Ovary (tissue), 3 donors: Measurements from ENCODE around the gene GNAS-AS1.

Source experiments
- POLR2A ChIP-seq: fragments of 450-650 bp; IDR thresholded peaks from one replicate; pipeline ENCODE4 v1.6.1; 2017; ENCODE audit warnings: antibody characterized with exemption, mild to moderate bottlenecking, moderate library complexity
- TF ChIP-seq, protein P1 (sequence below), 3 donors: fragments of 450-650 bp in 2 of 3; fragments of 200-600 bp in 1 of 3; IDR thresholded peaks; one replicate each; pipeline versions ENCODE4 v1.5.1 to v1.8.0; 2016 to 2022; ENCODE audit warnings: antibody characterized with exemption in 3 of 3, mild to moderate bottlenecking in 1 of 3
- donor health status: DM: no; HTN: no; CAD: no.

DNA sequence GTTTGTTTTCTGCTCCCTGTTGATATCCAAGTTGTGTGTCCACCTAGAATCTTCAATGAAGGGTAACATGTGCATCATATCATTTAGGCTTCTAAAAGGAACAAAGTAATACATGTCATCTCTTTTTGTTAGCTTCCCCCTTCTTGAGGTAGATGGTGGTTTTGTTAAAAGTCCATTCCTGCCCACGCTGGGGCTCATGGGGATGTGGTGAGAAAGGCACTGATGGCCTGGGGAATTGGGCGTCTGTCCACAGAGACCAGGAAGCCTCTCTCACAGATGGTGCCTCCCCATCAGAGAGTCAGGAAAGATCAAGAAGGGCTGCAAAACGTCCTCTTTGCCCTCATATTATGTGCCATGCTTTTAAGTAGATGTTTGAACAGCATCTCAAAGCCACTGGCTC is 34.3 kb upstream of the GNAS-AS1 start:
- TF ChIP-seq, protein P1, sequence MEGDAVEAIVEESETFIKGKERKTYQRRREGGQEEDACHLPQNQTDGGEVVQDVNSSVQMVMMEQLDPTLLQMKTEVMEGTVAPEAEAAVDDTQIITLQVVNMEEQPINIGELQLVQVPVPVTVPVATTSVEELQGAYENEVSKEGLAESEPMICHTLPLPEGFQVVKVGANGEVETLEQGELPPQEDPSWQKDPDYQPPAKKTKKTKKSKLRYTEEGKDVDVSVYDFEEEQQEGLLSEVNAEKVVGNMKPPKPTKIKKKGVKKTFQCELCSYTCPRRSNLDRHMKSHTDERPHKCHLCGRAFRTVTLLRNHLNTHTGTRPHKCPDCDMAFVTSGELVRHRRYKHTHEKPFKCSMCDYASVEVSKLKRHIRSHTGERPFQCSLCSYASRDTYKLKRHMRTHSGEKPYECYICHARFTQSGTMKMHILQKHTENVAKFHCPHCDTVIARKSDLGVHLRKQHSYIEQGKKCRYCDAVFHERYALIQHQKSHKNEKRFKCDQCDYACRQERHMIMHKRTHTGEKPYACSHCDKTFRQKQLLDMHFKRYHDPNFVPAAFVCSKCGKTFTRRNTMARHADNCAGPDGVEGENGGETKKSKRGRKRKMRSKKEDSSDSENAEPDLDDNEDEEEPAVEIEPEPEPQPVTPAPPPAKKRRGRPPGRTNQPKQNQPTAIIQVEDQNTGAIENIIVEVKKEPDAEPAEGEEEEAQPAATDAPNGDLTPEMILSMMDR (IDR thresholded peaks at IDR 0.05) = no peak
- TF ChIP-seq POLR2A = no peak
